ENCODE data around the gene DRAP1.

DRAP1 gene

DNA sequence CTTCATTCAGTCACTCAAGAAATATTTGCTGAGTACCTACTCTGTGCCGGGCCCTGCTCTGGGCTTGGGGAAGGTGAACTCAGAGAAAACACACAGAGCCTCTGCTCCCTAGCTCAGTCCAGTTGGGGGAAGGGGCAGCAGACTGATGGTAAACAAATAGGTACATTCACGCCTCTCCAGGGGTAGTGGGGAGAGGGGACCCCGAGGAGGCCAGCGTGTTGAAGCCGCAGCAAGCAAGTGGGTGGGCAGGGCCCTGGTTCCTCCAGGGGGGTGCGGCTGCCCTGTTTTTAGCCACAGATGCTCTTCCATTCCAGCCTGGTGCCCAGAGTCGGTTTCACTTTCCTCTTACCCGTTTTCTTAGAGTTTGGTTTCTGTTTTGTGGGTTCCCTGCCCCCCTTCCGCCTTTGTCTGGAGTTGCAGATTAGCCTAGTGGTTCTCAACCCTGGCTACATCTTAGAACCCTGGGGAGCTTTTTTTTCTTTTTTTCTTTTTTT is 8.7 kb downstream of the DRAP1 start:
- Histone ChIP-seq H3K27me3 (no peaks in the 10 kb centered on the region), H3K9me3 (no peaks in the 10 kb centered on the region), H3K4me3 (peak overlapping the region; percentile 56), H3K4me1 (peaks cover 50% of the 10 kb centered on the region), H3K4me2 (peak overlapping the region; percentile 87), H4K20me1 (no peaks in the 10 kb centered on the region), H3K9ac (peak overlapping the region; percentile 74), H3K36me3 (peaks cover 13% of the 10 kb centered on the region), H3K27ac (peak overlapping the region; percentile 93)
- no peak for TF ChIP-seq Cebpa-rat (IDR thresholded peaks at IDR 0.05)

DNA sequence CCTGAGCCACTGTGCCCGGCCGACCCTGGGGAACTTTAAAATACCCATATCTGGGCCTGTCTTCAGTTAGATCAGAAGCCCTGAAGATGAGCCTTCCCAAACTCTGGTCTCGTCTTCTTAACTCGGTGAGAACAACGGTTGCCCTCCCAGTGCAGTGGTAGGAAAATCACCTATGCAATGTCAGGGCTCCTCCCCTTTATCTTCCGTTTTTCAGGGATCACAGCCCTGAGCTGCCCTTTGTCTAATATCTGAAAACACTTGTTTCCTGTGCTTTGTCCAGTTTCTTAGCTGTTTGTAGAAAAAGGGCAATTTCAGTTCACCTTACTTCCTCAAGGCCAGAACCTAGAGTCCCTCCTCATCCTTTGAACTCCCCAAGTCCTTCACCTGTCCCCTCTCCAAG is 9.4 kb downstream of the DRAP1 start:
- Histone ChIP-seq H3K4me3 (peak overlapping the region; percentile 56), H3K9ac (peak overlapping the region; percentile 74), H3K36me3 (peaks cover 9% of the 10 kb centered on the region; the same call in 1 of the 2 replicates), H3K27ac (peak overlapping the region; percentile 93), H4K20me1 (no peaks in the 10 kb centered on the region), H3K27me3 (no peaks in the 10 kb centered on the region), H3K4me2 (peak overlapping the region; percentile 87), H3K4me1 (peaks cover 50% of the 10 kb centered on the region), H3K9me3 (no peaks in the 10 kb centered on the region)
- no peak for TF ChIP-seq Cebpa-rat (IDR thresholded peaks at IDR 0.05)

DNA sequence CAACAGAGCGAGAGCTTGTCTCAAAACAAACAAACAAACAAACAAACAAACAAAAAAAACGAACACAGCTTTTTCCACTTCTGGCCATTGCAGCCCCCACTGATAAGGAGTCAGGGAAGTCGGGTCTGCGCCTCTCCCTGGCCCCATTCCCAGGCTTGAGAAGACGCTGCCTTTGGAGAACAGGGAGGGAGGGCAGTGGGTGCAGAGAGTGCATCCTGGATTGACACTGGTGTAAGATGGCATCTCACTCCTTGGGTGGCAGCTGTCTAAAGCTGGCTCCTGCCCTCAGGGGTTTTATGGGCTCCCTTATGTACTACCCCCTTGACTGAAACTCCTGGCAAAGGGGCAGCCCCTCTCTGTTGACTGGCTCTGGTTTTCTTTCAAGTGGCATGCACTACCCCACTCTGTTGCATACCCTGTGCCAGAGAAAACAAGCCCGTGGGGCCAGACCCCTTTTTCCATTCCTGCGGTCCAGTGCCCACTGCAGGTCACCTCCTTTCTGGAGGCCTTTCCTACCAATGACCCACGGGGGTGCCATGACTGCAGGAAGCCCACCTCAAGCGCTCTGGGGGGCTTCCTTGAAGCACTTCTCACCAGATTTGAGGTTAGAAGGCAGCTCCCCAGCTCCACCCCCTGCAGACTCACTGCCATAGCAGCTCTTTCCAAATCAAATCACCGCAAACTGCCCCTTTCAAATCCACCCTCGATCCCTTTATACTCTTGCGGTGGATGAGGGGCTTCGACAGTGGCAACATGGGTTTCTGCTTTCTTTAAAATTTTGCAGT is 12.7 kb downstream of the DRAP1 start:
- no peak for TF ChIP-seq Cebpa-rat (IDR thresholded peaks at IDR 0.05)

DNA sequence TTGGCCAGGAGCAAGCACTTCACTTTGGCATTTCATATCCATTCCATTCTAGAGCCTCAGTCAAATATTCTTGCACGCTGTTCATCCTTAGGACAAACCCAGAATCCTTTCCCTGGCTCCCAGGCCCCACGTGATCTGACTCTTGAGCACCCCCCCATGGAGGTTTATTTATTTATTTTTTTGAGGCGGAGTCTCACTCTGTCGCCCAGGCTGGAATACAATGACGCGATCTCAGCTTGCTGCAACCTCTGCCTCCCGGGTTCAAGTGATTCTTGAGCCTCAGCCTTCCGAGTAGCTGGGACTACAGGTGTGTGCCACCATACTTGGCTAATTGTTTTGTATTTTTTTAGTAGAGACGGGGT is 13.3 kb downstream of the DRAP1 start:
- H3K9ac ChIP-seq = no peak overlapping the region
- no peak overlapping the region for H3K4me3 ChIP-seq
- H3K4me2 ChIP-seq = no peak overlapping the region

More for the DNA sequence above, 12.7 kb downstream of the DRAP1 start:
- Histone ChIP-seq H4K20me1 (no peaks in the 10 kb centered on the region), H3K9me3 (no peaks in the 10 kb centered on the region), H3K4me1 (peaks cover 47% of the 10 kb centered on the region), H3K4me3 (no peak overlapping the region), H3K27ac (peak overlapping the region; percentile 16; the same call in 1 of the 2 replicates), H3K4me2 (peak overlapping the region; percentile 43), H3K9ac (no peak overlapping the region), H3K36me3 (no peaks in the 10 kb centered on the region), H3K27me3 (no peaks in the 10 kb centered on the region)

DNA sequence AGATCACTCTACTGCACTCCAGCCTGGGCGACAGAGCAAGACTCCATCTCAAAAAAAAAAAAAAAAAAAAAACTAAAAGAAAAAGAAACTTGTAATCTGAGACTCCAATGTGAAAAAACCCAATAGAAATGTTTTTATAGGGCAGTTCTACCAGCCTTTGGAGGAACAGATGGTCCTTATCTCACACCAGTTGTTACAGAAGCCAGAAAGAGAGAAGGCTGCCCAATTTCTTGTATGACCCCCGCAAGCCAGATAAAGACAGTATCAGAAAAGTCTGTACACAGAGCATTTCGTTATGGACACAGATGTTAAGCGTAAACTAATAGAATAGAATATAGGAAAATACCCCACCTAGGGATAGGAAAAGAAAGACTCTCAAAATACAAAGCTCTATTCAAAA is 14.8 kb downstream of the DRAP1 start:
- no peak for TF ChIP-seq Cebpa-rat (IDR thresholded peaks at IDR 0.05)
- Histone ChIP-seq H3K27ac (no peak overlapping the region), H3K4me1 (peaks cover 32% of the 10 kb centered on the region), H3K4me2 (no peak overlapping the region), H3K9me3 (no peaks in the 10 kb centered on the region), H4K20me1 (no peaks in the 10 kb centered on the region), H3K27me3 (no peaks in the 10 kb centered on the region), H3K36me3 (no peaks in the 10 kb centered on the region), H3K4me3 (no peak overlapping the region), H3K9ac (no peak overlapping the region)

More for the DNA sequence above, 13.3 kb downstream of the DRAP1 start:
- Histone ChIP-seq H3K27ac (no peak overlapping the region), H3K36me3 (no peaks in the 10 kb centered on the region), H3K27me3 (no peaks in the 10 kb centered on the region), H4K20me1 (no peaks in the 10 kb centered on the region), H3K9me3 (no peaks in the 10 kb centered on the region), H3K4me1 (peaks cover 41% of the 10 kb centered on the region)
- TF ChIP-seq Cebpa-rat (IDR thresholded peaks at IDR 0.05) = no peak

DNA sequence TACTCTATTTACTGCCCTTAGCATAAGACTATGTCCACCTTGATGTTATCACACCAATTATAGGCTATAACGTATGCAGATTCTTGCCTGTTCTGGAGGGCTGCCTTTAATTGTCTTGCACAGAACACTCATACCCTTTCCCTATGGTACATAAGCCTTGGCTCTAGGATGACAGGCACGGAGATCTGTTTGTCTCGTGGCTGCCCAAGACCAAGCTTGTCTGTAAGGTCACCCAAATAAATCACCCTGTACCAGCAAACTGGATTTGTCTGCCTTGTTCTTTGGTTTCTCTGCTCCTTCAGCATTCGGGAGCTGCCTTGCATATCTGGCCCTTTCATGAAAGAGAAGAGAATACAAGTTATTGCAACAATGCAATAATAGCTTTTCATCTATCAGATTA is 18.5 kb downstream of the DRAP1 start:
- Histone ChIP-seq H3K27me3 (no peaks in the 10 kb centered on the region), H3K9me3 (no peaks in the 10 kb centered on the region), H3K4me3 (no peak overlapping the region), H3K9ac (no peak overlapping the region), H4K20me1 (no peaks in the 10 kb centered on the region), H3K4me2 (no peak overlapping the region), H3K36me3 (no peaks in the 10 kb centered on the region), H3K4me1 (peaks cover 8% of the 10 kb centered on the region; the same call in 1 of the 2 replicates), H3K27ac (no peak overlapping the region)
- no peak for TF ChIP-seq Cebpa-rat (IDR thresholded peaks at IDR 0.05)

DNA sequence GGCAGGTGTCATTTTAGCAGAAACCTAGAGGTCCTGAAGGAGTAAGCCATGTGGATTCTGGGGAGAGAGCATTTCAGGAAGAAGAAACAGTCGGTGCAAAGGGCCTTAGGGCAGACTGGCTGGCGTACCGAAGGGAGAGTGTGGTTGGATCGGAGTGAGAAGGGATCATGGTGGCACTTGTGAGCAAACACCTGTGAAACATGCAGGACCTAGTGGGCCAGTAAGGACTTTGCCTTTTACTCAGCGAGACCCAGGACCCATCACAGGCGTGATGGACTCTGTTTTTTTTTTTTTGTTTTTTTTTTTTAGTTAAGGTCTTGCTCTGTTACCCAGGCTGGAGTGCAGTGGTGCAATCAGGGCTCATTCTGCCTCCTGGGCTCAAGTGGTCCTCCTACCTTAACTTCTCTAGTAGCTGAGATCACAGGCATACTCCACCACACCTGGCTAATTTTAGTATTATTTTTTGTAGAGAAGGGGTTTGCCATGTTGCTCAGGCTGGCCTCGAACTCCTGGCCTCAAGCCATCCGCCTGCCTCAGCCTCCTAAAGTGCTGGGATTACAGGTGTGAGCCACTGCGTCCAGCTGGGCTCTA is 22.6 kb downstream of the DRAP1 start:
- Histone ChIP-seq H3K4me2 (no peak overlapping the region), H3K4me1 (peaks cover 8% of the 10 kb centered on the region; the same call in 1 of the 2 replicates), H3K4me3 (no peak overlapping the region), H4K20me1 (no peaks in the 10 kb centered on the region), H3K27ac (no peak overlapping the region), H3K27me3 (no peaks in the 10 kb centered on the region), H3K9ac (no peak overlapping the region), H3K9me3 (no peaks in the 10 kb centered on the region), H3K36me3 (no peaks in the 10 kb centered on the region)
- no peak for TF ChIP-seq Cebpa-rat (IDR thresholded peaks at IDR 0.05)

DNA sequence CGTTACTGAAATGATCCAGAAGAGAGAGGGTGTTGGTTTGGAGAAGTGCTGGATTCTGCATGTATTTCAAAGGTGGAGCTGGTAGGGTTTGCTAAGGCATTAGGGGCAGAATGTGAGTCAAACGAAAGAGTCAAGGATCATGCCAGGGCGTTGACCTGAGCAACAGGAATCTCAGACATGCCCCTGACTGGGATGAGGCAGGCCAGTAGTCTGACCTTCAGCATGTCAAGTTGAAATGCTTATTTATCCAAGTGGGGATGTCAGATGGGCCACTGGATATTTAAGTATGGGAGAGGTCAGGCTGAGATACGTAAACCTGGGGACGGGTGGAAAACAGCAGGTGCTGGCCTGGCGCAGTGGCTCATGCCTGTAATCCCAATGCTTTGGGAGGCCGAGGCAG is 23.3 kb downstream of the DRAP1 start:
- Histone ChIP-seq H3K27ac (no peak overlapping the region), H3K4me1 (peaks cover 8% of the 10 kb centered on the region; the same call in 1 of the 2 replicates), H3K9me3 (no peaks in the 10 kb centered on the region), H3K4me2 (no peak overlapping the region), H3K4me3 (no peak overlapping the region), H4K20me1 (no peaks in the 10 kb centered on the region), H3K36me3 (no peaks in the 10 kb centered on the region), H3K9ac (no peak overlapping the region), H3K27me3 (no peaks in the 10 kb centered on the region)
- TF ChIP-seq Cebpa-rat (IDR thresholded peaks at IDR 0.05) = no peak

DNA sequence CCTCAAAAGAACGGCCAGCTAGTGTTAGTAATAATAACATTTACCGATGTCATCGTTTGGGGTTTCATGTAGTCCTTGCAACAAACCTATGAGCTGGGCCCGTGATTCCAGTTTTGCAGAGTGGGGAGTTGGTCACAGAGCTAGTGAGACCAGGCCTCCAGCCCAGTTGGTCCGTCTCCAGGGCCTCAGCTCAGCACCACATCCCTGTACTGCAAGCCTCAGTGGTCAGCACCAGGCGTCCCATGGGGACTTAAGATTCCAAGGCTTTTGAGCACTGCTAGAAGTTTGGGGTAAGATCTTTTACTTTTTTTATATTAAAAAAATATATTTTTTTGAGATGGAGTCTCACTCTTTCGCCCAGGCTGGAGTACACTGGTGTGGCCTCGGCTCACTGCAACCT is 25.0 kb downstream of the DRAP1 start:
- Histone ChIP-seq H3K4me3 (no peak overlapping the region), H3K9ac (no peak overlapping the region), H3K36me3 (no peaks in the 10 kb centered on the region), H3K9me3 (no peaks in the 10 kb centered on the region), H3K4me2 (no peak overlapping the region), H4K20me1 (no peaks in the 10 kb centered on the region), H3K27me3 (no peaks in the 10 kb centered on the region), H3K4me1 (peaks cover under 1% of the 10 kb centered on the region; the same call in 1 of the 2 replicates), H3K27ac (no peak overlapping the region)
- TF ChIP-seq Cebpa-rat (IDR thresholded peaks at IDR 0.05) = no peak

DNA sequence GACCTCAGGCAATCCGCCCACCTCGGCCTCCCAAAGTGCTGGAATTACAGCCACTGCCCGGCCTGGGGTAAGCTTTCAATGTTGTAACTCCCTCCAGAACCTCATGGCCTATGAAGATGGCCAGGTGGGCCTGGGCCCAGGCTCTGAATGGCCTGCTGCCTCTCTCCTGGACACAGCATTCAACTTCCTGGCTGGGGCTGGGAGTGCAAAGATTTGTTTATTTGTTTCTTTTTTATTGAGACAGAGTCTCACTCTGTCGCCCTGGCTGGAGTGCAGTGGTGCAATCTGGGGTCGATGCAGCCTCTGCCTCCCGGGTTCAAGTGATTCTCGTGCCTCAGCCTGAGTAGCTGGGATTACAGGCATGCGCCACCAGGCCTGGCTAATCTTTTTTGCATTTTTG is 25.5 kb downstream of the DRAP1 start:
- Histone ChIP-seq H3K9ac (no peak overlapping the region), H3K27me3 (no peaks in the 10 kb centered on the region), H3K36me3 (no peaks in the 10 kb centered on the region), H3K4me2 (no peak overlapping the region), H3K4me3 (no peak overlapping the region), H3K4me1 (no peaks in the 10 kb centered on the region), H3K9me3 (no peaks in the 10 kb centered on the region), H3K27ac (no peak overlapping the region), H4K20me1 (no peaks in the 10 kb centered on the region)
- TF ChIP-seq Cebpa-rat (IDR thresholded peaks at IDR 0.05) = no peak
